ENCODE data around the gene FNDC3B. TPM values are rescaled to one million over a fixed set of nuclear protein-coding genes. Genes with fewer than 3 reads are reported as not detected.

Gene FNDC3B
- total and polyA plus RNA-seq, 2 of the 8 experiments (the other 6 are each of a cell fraction or from before 2014, with no cell fraction given) = 14.1 to 44.4 TPM

- TF ChIP-seq, protein P1, sequence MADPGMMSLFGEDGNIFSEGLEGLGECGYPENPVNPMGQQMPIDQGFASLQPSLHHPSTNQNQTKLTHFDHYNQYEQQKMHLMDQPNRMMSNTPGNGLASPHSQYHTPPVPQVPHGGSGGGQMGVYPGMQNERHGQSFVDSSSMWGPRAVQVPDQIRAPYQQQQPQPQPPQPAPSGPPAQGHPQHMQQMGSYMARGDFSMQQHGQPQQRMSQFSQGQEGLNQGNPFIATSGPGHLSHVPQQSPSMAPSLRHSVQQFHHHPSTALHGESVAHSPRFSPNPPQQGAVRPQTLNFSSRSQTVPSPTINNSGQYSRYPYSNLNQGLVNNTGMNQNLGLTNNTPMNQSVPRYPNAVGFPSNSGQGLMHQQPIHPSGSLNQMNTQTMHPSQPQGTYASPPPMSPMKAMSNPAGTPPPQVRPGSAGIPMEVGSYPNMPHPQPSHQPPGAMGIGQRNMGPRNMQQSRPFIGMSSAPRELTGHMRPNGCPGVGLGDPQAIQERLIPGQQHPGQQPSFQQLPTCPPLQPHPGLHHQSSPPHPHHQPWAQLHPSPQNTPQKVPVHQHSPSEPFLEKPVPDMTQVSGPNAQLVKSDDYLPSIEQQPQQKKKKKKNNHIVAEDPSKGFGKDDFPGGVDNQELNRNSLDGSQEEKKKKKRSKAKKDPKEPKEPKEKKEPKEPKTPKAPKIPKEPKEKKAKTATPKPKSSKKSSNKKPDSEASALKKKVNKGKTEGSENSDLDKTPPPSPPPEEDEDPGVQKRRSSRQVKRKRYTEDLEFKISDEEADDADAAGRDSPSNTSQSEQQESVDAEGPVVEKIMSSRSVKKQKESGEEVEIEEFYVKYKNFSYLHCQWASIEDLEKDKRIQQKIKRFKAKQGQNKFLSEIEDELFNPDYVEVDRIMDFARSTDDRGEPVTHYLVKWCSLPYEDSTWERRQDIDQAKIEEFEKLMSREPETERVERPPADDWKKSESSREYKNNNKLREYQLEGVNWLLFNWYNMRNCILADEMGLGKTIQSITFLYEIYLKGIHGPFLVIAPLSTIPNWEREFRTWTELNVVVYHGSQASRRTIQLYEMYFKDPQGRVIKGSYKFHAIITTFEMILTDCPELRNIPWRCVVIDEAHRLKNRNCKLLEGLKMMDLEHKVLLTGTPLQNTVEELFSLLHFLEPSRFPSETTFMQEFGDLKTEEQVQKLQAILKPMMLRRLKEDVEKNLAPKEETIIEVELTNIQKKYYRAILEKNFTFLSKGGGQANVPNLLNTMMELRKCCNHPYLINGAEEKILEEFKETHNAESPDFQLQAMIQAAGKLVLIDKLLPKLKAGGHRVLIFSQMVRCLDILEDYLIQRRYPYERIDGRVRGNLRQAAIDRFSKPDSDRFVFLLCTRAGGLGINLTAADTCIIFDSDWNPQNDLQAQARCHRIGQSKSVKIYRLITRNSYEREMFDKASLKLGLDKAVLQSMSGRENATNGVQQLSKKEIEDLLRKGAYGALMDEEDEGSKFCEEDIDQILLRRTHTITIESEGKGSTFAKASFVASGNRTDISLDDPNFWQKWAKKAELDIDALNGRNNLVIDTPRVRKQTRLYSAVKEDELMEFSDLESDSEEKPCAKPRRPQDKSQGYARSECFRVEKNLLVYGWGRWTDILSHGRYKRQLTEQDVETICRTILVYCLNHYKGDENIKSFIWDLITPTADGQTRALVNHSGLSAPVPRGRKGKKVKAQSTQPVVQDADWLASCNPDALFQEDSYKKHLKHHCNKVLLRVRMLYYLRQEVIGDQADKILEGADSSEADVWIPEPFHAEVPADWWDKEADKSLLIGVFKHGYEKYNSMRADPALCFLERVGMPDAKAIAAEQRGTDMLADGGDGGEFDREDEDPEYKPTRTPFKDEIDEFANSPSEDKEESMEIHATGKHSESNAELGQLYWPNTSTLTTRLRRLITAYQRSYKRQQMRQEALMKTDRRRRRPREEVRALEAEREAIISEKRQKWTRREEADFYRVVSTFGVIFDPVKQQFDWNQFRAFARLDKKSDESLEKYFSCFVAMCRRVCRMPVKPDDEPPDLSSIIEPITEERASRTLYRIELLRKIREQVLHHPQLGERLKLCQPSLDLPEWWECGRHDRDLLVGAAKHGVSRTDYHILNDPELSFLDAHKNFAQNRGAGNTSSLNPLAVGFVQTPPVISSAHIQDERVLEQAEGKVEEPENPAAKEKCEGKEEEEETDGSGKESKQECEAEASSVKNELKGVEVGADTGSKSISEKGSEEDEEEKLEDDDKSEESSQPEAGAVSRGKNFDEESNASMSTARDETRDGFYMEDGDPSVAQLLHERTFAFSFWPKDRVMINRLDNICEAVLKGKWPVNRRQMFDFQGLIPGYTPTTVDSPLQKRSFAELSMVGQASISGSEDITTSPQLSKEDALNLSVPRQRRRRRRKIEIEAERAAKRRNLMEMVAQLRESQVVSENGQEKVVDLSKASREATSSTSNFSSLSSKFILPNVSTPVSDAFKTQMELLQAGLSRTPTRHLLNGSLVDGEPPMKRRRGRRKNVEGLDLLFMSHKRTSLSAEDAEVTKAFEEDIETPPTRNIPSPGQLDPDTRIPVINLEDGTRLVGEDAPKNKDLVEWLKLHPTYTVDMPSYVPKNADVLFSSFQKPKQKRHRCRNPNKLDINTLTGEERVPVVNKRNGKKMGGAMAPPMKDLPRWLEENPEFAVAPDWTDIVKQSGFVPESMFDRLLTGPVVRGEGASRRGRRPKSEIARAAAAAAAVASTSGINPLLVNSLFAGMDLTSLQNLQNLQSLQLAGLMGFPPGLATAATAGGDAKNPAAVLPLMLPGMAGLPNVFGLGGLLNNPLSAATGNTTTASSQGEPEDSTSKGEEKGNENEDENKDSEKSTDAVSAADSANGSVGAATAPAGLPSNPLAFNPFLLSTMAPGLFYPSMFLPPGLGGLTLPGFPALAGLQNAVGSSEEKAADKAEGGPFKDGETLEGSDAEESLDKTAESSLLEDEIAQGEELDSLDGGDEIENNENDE (IDR thresholded peaks at IDR 0.05; ENCODE audit: insufficient replicate concordance, low read length) = no peak
- TF ChIP-seq EZH2 (IDR thresholded peaks at IDR 0.05; ENCODE audit: low read depth, low read length, severe bottlenecking) = no peak
- TF ChIP-seq SIX5 (IDR thresholded peaks at IDR 0.05; ENCODE audit: low read depth, low read length) = no peak
- TF ChIP-seq JUND (IDR thresholded peaks at IDR 0.05; ENCODE audit: low read length) = no peak
- no peak for TF ChIP-seq KDM5A (IDR thresholded peaks at IDR 0.05; ENCODE audit: low read length)
- no peak for TF ChIP-seq ASH2L (IDR thresholded peaks at IDR 0.05; ENCODE audit: low read length)
- no peak for TF ChIP-seq BRCA1 (IDR thresholded peaks at IDR 0.05; ENCODE audit: low read depth, low read length)
These were observed 131.5 kb downstream of the FNDC3B start (continued) for GRCh38 chr3:172170841-172171240.
